Measurements from ENCODE around the gene RIMBP2. TPM values are rescaled to one million over a fixed set of nuclear protein-coding genes. Genes with fewer than 3 reads are reported as not detected.

RIMBP2 gene
- total and polyA plus RNA-seq, 9 of the 15 experiments (the other 6 are each of a cell fraction or from before 2014, with no cell fraction given) = not detected

- TF ChIP-seq POLR2AphosphoS5 (IDR thresholded peaks at IDR 0.05; ENCODE audit: control insufficient read depth, insufficient read depth, low read depth, low read length) = no peak
- no peak for TF ChIP-seq ZNF316 (IDR thresholded peaks at IDR 0.05)
- no peak for TF ChIP-seq ATF1 (CRISPR knock-in tag; IDR thresholded peaks at IDR 0.05)
- no peak for TF ChIP-seq ATF1 (tag; IDR thresholded peaks at IDR 0.05)
Observed at GRCh38 chr12:130664772-130665171, 51.3 kb downstream of the RIMBP2 start (continued).

GRCh38 chr12:130664252-130664651 is 51.8 kb downstream of the RIMBP2 start:
- CTCF ChIA-PET (ENCODE audit: low intra/inter-chr PET ratio) = no interaction called here
- H3K9me1 ChIP-seq (ENCODE audit: control insufficient read depth, insufficient read depth, low read length) = no peaks in the 10 kb centered on the region
- H3K4me1 ChIP-seq (replicated peaks in 1 of 2; ENCODE audit: control insufficient read depth in 2 of 2, insufficient read depth in 2 of 2, low read length in 2 of 2) = no peaks in the 10 kb centered on the region; a peak in 1 of 5 replicates
- no peak overlapping the region for H2AFZ ChIP-seq (ENCODE audit: low read depth, low read length)
- H3K9me3 ChIP-seq (replicated peaks; ENCODE audit: control insufficient read depth, insufficient read depth, low read depth, low read length) = no peaks in the 10 kb centered on the region
- no peak for ATAC-seq
- intact Hi-C loops (cut with micrococcal nuclease) (loop anchor here (5.0 kb wide), 1 partner anchor 83 kb away; no protein-coding TSS in a partner anchor), in situ Hi-C loops (cut with MboI) (no loop called here)
- DNase-seq (ENCODE audit: extremely low read depth in 1 of 4, low spot score in 3 of 4) = no peak
- peaks cover 4 to 49% of the 10 kb centered on the region in 2 experiments; a peak in 3 of 5 replicates for H3K27me3 ChIP-seq (ENCODE audit: control insufficient read depth in 2 of 2, insufficient read depth in 2 of 2, low read length in 2 of 2)
- H4K20me1 ChIP-seq (replicated peaks; ENCODE audit: control insufficient read depth, insufficient read depth, low read length) = no peaks in the 10 kb centered on the region
- H3K79me2 ChIP-seq (ENCODE audit: control insufficient read depth, insufficient read depth, low read length) = no peaks in the 10 kb centered on the region
- WGBS (ENCODE audit: insufficient coverage, low coverage, missing lambda C conversion rate) = 11% methylated on average over 20 of the region's 20 CpGs
- H3K4me2 ChIP-seq (ENCODE audit: insufficient read depth, low read length) = no peak overlapping the region
- H3K36me3 ChIP-seq (ENCODE audit: control insufficient read depth, insufficient read depth, low read length) = no peaks in the 10 kb centered on the region
- no peak overlapping the region for H3K27ac ChIP-seq (ENCODE audit: extremely low read depth, low read depth, low read length)
- BruUV-seq (replicated peaks) = no TSS peak
- no peak for FAIRE-seq
- H3K4me3 ChIP-seq = no peak overlapping the region
- POLR2A ChIA-PET = no interaction called here
- no peak overlapping the region for H3K9ac ChIP-seq (ENCODE audit: insufficient read depth in 1 of 2, low read depth in 2 of 2, low read length in 2 of 2)
- TF ChIP-seq USF2 (CRISPR knock-in tag; IDR thresholded peaks at IDR 0.05) (no peak), E4F1 (CRISPR knock-in tag; IDR thresholded peaks at IDR 0.05; ENCODE audit: borderline replicate concordance) (no peak), ZKSCAN1 (IDR thresholded peaks at IDR 0.05; ENCODE audit: low read depth, low read length) (no peak), ARID3A (IDR thresholded peaks at IDR 0.05; ENCODE audit: borderline replicate concordance, low read depth, low read length) (no peak)

Measured in K562 (cell line).